ENCODE measurements around the gene EYA2.

The EYA2 gene

GRCh38 chr20:47237715-47238114 lies 343.1 kb downstream of the EYA2 start:
- no peak for DNase-seq

All from right forelimb (tissue), 1 donor.